Testis (tissue), 3 donors: ENCODE data around the gene NFIA. TPM values are rescaled to one million over a fixed set of nuclear protein-coding genes. Genes with fewer than 3 reads are reported as not detected.

Experiments
- DNase-seq: peaks from one replicate; pipeline ENCODE4 v3.0.0-alpha.2; 2019
- H3K27ac ChIP-seq, 2 donors: fragments of 200-600 bp; sonication (generic); one replicate each; pipeline ENCODE4 v1.5.1; 2019
- H3K27me3 ChIP-seq: fragments of 200-600 bp; sonication (generic); one replicate; pipeline ENCODE4 v1.5.1; 2019
- H3K36me3 ChIP-seq: fragments of 200-600 bp; sonication (generic); one replicate; pipeline ENCODE4 v1.5.1; 2017; ENCODE audit warnings: low read depth; ENCODE audit errors: missing control alignments
- H3K4me1 ChIP-seq: fragments of 200-600 bp; sonication (generic); one replicate; pipeline ENCODE4 v1.5.1; 2019
- H3K4me3 ChIP-seq, 2 donors: fragments of 200-600 bp; sonication (generic); one replicate each; pipeline ENCODE4 v1.5.1; 2017 to 2019
- H3K9me3 ChIP-seq: fragments of 200-600 bp; sonication (generic); one replicate; pipeline ENCODE4 v1.5.1; 2017
- POLR2A ChIP-seq: fragments of 450-650 bp; IDR thresholded peaks from one replicate; pipeline ENCODE4 v1.6.1; 2017; ENCODE audit warnings: antibody characterized with exemption, mild to moderate bottlenecking, moderate library complexity
- WGBS, 2 donors: methylation state at CpG; one replicate each; pipeline ENCODE4 v1.1.5; 2018; 5-methylcytosine and 5-hydroxymethylcytosine counted together
- intact Hi-C: fragments of 100-400 bp; cut with DNase I; formaldehyde crosslinking; loops from one replicate; pipeline ENCODE4 v1.15.1; 2023; ENCODE audit warnings: low total_unique reads
- polyA plus RNA-seq: library from polyadenylated mRNA; stranded (reverse); fragments of 350-450 nt; fragmentation: Illumina TruSeq; extraction: RNeasy Lipid Tissue Mini Kit (QIAGEN cat#74804); gene quantifications from one replicate; pipeline ENCODE4 v1.2.3, GENCODE V29; 2014; ENCODE audit warnings: low read depth, low replicate concordance; ENCODE audit not compliant: insufficient read depth
- total RNA-seq, 2 donors: library from RNA; depleted of rRNA; stranded (reverse); fragments of >200 nt; gene quantifications; one replicate each; pipeline ENCODE4 v1.2.3, GENCODE V29; 2016
- TF ChIP-seq, protein P1 (sequence below), 3 experiments: fragments of 450-650 bp in 2 of 3; fragments of 200-600 bp in 1 of 3; sonication (generic) in 1 of 3; IDR thresholded peaks; one replicate each; pipeline ENCODE4 v1.5.1; 2016 to 2019; ENCODE audit warnings: antibody characterized with exemption in 3 of 3, mild to moderate bottlenecking in 2 of 3, moderate library complexity in 1 of 3

Gene NFIA
- total and polyA plus RNA-seq, 3 donors from 2014 or later: 11.6 to 78.9 (median 53.5) TPM

GRCh38 chr1:61442544-61442943 lies 360.2 kb downstream of the NFIA start:
- H3K4me1 ChIP-seq: peaks cover 14% of the 10 kb centered on the region
- no peaks in the 10 kb centered on the region for H3K27me3 ChIP-seq
- no peak for TF ChIP-seq POLR2A
- TF ChIP-seq, protein P1, sequence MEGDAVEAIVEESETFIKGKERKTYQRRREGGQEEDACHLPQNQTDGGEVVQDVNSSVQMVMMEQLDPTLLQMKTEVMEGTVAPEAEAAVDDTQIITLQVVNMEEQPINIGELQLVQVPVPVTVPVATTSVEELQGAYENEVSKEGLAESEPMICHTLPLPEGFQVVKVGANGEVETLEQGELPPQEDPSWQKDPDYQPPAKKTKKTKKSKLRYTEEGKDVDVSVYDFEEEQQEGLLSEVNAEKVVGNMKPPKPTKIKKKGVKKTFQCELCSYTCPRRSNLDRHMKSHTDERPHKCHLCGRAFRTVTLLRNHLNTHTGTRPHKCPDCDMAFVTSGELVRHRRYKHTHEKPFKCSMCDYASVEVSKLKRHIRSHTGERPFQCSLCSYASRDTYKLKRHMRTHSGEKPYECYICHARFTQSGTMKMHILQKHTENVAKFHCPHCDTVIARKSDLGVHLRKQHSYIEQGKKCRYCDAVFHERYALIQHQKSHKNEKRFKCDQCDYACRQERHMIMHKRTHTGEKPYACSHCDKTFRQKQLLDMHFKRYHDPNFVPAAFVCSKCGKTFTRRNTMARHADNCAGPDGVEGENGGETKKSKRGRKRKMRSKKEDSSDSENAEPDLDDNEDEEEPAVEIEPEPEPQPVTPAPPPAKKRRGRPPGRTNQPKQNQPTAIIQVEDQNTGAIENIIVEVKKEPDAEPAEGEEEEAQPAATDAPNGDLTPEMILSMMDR (IDR thresholded peaks at IDR 0.05): no peak
- WGBS, 2 donors: 64 to 84% methylated on average over 2 of the region's 2 CpGs
- H3K4me3 ChIP-seq: no peak overlapping the region
- H3K27ac ChIP-seq: no peak overlapping the region
- intact Hi-C loops: loop anchor here (10.0 kb wide), 1 partner anchor 98 kb away; no protein-coding TSS in a partner anchor
- no peaks in the 10 kb centered on the region for H3K36me3 ChIP-seq
- no peak for DNase-seq
- no peaks in the 10 kb centered on the region for H3K9me3 ChIP-seq

DNA sequence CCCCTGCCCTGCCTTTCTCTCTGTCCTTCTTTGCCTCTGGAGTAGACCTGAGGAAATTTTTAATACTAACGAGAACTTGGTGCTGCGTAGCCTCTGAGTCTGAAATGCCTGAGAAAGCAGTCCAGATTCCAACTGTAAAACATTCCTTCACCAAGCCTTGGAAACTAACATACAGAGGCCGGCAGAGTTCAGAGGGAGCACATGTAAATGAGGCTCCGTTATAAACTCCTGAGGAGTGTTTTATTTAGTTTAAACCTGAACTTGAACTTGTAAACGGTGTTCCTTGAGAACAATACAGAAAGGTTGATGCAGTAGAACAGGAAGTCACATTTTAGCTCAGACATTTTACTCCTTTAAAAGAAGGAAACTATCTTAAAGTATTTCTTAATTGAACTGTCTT lies 361.9 kb downstream of the NFIA start:
- no peaks in the 10 kb centered on the region for H3K36me3 ChIP-seq
- WGBS, 2 donors: 63 to 71% methylated on average over 5 of the region's 5 CpGs
- no peaks in the 10 kb centered on the region for H3K27me3 ChIP-seq
- TF ChIP-seq, protein P1 (IDR thresholded peaks at IDR 0.05): no peak
- TF ChIP-seq POLR2A: no peak
- H3K27ac ChIP-seq: no peak overlapping the region
- H3K4me1 ChIP-seq: peaks cover 14% of the 10 kb centered on the region
- no peak overlapping the region for H3K4me3 ChIP-seq
- intact Hi-C loops: loop anchor here (10.0 kb wide), 1 partner anchor 99 kb away; no protein-coding TSS in a partner anchor
- no peaks in the 10 kb centered on the region for H3K9me3 ChIP-seq
- DNase-seq: no peak

DNA sequence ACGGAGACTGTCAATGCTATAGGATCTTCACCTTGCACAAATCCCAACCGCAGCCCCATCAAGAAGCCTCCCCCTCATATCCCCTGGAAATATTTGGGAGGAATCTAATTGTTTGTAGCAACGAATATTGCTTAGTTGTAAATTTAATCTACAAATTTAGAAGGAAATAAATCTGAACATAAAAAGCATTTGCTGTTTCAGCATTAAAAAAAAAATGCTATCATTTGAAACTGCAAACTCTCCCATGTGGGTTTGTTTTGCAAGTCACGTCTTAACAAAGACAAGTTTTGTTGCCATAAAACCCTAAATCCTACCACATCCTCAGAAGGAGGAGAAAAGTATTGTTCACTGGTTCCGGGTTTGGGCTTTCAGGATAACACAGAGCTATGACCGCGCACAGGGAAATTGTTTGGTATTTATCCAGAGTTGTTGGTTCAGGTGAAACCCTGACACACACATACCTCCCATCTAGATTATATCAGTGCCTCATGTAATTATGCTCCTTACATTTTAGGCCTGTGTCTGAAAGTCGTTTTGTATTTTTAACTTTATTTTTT lies 363.0 kb downstream of the NFIA start:
- peaks cover 18% of the 10 kb centered on the region for H3K4me1 ChIP-seq
- WGBS, 2 donors: 76 to 78% methylated on average over 8 of the region's 8 CpGs
- intact Hi-C loops: loop anchor here (10.0 kb wide), 1 partner anchor 101 kb away; no protein-coding TSS in a partner anchor
- DNase-seq: no peak
- no peak overlapping the region for H3K27ac ChIP-seq
- H3K36me3 ChIP-seq: no peaks in the 10 kb centered on the region
- H3K9me3 ChIP-seq: no peaks in the 10 kb centered on the region
- TF ChIP-seq, protein P1 (IDR thresholded peaks at IDR 0.05): no peak
- TF ChIP-seq POLR2A: no peak
- H3K4me3 ChIP-seq: no peak overlapping the region
- no peaks in the 10 kb centered on the region for H3K27me3 ChIP-seq

DNA sequence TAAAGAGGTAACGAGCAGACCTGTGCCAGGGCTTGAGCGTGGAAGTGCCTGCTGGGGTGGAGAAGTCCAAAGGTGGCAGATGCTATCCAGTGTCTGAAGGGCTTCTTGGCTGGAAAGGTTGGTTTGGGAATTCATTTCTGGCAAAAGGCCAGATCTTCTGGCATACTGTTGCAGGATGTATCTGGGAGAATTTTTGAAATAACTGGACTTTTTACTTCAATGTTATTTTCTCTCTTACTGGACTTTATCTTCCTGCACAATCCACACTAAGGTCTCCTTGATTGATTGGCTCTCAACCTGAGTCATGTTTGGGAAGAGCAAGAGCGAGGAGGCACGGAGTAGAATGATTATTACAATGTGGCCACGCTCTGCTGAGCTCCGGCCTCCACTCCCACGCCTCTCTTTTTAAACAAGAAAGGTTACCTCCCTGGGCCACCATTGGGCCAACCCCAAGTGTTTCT lies 364.2 kb downstream of the NFIA start:
- Histone ChIP-seq H3K4me3 (no peak overlapping the region), H3K9me3 (no peaks in the 10 kb centered on the region), H3K4me1 (peaks cover 28% of the 10 kb centered on the region), H3K27me3 (no peaks in the 10 kb centered on the region), H3K36me3 (no peaks in the 10 kb centered on the region), H3K27ac (no peak overlapping the region)
- DNase-seq: no peak
- WGBS, 2 donors: 66 to 68% methylated on average over 7 of the region's 7 CpGs
- intact Hi-C loops: loop anchor here (10.0 kb wide), 1 partner anchor 102 kb away; no protein-coding TSS in a partner anchor
- TF ChIP-seq, protein P1 (IDR thresholded peaks at IDR 0.05): no peak
- TF ChIP-seq POLR2A: no peak
